ENCODE results near the gene TMEM234.

Gene TMEM234

DNA sequence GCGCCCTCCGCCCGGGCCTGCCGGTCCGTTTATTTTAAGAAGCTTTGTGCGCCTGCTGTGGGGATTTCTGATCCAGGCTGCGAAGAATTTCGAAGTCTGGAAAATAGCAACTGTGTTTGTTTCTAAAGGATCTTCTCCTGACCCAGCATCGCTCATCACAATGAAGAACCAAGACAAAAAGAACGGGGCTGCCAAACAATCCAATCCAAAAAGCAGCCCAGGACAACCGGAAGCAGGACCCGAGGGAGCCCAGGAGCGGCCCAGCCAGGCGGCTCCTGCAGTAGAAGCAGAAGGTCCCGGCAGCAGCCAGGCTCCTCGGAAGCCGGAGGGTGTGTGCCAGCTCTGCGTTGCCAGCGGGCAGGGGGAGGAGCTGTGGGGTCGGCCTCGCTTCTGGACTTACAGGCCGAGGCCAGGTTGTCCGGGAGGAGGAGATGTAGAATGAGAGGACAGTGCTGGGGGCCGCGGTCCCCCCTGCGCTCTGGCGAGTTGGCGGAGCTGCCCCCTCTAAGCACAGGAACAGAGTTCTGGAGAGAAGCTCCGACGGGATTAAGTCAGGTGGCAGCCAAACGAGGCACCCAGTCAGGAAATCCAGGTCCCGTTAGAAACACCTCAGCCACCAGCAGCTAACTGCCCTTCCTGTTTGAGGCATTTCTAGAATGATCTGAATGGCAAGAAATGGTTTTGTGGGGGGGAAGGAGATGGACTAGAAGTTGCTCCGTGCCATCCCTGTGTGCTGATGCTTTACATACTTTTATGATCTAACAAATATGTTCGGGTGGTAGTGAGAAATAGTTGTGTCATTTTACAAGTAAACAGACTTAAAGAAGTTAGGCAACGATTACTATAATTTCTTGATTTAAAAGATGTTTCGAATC, 41.7 kb downstream of the TMEM234 start:
- no peaks in the 10 kb centered on the region for H3K27me3 Mint-ChIP-seq

GRCh38 chr1:32179443-32180185, 42.5 kb downstream of the TMEM234 start, which contains the start of gene TXLNA:
TSS of gene TXLNA (plus strand) at chr1:32179675. CDS start at chr1:32180346, 671 bp downstream.
- DNase-seq: peak; percentile 90 to 92
- Mint-ChIP-seq H3K9me3 (no peaks in the 10 kb centered on the region), H3K27me3 (no peaks in the 10 kb centered on the region), H3K4me1 (peaks cover 51% of the 10 kb centered on the region), H3K4me3 (peak within 1 kb of the TSS; percentile 92 to 99), H3K27ac (peak within 1 kb of the TSS; percentile 99)
- peak; percentile 92 for ATAC-seq

More for the DNA sequence above, 41.7 kb downstream of the TMEM234 start:
- no peaks in the 10 kb centered on the region for H3K9me3 Mint-ChIP-seq
- peak overlapping the region; percentile 90 to 99 for H3K27ac Mint-ChIP-seq
- ATAC-seq (peak; percentile 42), DNase-seq (peak in 1 of 2 donors; percentile 55)
- peaks cover 58% of the 10 kb centered on the region for H3K4me1 Mint-ChIP-seq
- peak overlapping the region; percentile 92 to 99 for H3K4me3 Mint-ChIP-seq

DNA sequence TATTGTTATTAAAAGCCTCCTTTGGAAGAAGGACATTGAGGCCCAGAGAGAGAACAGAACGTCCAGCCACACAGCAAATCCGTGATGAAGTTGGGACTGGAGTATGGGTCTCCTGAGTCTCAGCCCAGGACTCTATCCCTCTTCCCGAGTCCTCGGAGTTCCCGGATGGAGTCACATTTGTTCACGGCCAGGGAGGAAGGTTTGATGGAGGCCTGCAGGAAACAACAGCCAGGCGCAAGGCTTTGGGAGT, 43.0 kb downstream of the TMEM234 start:
- DNase-seq (no peak), ATAC-seq (no peak)
- H3K27ac Mint-ChIP-seq: peak overlapping the region; percentile 94 to 99
- H3K9me3 Mint-ChIP-seq: no peaks in the 10 kb centered on the region
- H3K4me1 Mint-ChIP-seq: peaks cover 46% of the 10 kb centered on the region
- peak overlapping the region; percentile 92 to 99 for H3K4me3 Mint-ChIP-seq
- no peaks in the 10 kb centered on the region for H3K27me3 Mint-ChIP-seq

DNA sequence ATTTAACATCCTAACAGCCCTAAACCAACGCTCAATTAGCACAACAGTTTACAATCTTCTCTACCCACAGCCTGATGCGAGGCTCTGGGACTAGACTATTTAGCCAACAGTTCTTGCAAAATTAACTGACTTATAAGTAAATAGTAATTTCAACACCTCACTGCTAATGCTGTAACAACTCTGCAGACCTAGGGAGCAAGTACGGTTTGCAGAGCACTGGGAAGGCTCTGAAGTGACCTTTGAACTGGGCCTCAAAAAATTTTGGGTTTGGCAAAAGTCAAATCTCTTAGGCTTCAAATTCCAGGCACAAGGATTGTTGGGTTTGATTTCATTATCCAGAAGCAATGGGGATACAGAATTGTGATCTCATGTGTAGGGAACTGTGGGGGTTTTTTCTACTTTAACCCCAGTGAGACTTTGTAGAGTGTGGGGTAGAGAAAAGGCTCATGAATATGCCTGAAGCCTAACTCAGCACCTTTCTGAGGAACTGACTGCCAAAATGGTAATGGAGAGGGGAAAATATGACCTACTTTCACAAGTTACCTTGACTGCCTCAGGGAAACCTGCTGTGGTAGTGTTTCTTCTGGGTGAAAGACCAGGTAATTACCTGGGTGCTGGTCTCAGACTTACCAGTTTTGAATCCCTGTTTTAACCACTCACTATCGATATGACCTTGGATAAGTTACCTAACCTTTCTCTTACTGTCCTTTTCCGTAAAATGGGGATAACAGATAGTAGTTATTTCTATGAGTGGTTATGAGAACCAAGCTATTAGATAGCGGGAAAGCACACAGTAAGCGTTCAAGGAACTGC, 43.6 kb downstream of the TMEM234 start:
- H3K27me3 Mint-ChIP-seq: no peaks in the 10 kb centered on the region
- DNase-seq (no peak), ATAC-seq (no peak)
- H3K4me3 Mint-ChIP-seq: peak overlapping the region; percentile 92 to 99
- peaks cover 41% of the 10 kb centered on the region for H3K4me1 Mint-ChIP-seq
- H3K27ac Mint-ChIP-seq: peak overlapping the region; percentile 94 to 99
- H3K9me3 Mint-ChIP-seq: no peaks in the 10 kb centered on the region

DNA sequence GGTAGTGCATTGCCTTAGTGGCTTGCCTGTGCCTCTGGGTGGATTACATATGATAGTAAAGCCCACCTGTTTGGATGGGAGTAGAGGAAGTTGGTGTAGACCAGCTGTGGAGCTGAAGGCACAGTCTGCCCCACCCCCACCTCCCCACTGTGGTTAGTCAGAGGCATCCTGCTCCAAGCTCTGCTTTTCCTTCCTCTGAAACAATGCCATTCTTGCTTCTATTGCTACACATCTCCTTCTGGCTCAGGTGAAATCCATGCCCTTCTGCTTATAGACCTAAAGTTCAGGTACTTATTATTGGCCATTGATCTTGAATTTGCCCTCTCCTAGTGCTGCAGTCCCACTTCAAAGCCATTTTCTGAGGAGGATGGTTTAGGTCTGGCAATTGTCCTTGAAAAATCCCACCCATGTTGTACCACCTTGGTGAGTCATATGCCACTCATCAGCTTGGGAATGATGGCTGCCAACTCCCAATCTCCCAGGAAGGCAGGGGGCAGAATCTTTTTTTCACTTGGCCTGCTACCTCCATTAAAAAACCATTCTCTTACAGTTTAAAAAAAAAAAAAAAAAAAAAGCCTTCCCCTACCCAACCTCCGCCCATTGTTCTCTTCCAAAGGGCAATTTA, 49.4 kb downstream of the TMEM234 start:
- DNase-seq: no peak
- peak overlapping the region in 1 of 2 donors; percentile 85 for H3K27ac Mint-ChIP-seq

DNA sequence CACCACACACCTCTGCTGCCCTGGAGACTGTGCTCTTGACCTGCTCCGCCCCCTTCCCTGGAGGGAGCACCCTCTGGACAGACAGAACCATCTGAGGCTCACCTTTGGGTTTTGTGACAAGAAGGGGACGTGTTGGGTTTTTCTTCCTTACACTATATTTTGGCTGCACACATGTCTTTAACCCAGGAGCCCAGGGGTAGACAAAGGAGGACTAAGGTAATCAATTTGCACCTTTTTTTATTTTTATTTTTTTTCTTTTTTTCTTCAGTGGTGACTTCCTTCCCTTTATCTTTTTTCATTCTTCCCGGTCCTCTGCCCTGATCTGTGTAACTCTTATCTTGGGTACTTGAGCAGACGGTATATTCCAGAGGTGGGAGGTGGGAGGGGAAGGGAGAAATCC, 51.2 kb downstream of the TMEM234 start:
- Mint-ChIP-seq H3K27ac (no peak overlapping the region), H3K27me3 (no peaks in the 10 kb centered on the region), H3K4me3 (no peak overlapping the region), H3K4me1 (peaks cover 21% of the 10 kb centered on the region), H3K9me3 (no peaks in the 10 kb centered on the region)
- DNase-seq (no peak), ATAC-seq (no peak)

More for the DNA sequence above, 49.4 kb downstream of the TMEM234 start:
- no peaks in the 10 kb centered on the region for H3K9me3 Mint-ChIP-seq
- H3K27me3 Mint-ChIP-seq: no peaks in the 10 kb centered on the region
- no peak overlapping the region for H3K4me3 Mint-ChIP-seq
- peaks cover 21% of the 10 kb centered on the region for H3K4me1 Mint-ChIP-seq
- ATAC-seq: no peak

All from stimulated activated naive CD8-positive, alpha-beta T cell treated with anti-CD3 and anti-CD28 coated beads, Interleukin-15, amount 100 ng/mL, for 72 hours (primary cell).